ENCODE measurements around the gene CDKN2B. TPM values are rescaled to one million over a fixed set of nuclear protein-coding genes. Genes with fewer than 3 reads are reported as not detected.

CDKN2B gene
- total RNA-seq, 4 donors from 2014 or later, result 4.5 to 25.1 (median 15.6) TPM

DNA sequence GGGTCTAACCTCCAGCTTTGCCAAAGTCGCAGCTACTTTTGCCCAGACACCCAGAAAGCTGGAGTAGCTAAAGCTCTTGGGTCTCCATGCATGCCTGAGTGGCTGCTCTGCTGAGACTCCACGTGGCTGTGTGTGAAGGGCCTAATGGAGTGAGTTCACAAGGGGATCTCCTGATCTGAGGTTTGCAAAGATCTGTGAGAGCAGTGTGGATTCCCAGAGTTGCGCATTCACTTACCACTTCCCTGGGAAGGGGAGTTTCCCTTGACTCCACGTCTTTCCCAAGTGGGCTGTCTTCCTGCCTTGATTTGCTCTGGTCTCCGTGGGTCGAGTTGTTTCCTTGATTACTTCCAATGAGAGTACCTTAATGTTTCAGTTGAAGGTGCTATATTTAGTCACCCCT is 17.6 kb upstream of the CDKN2B start:
- H3K4me1 ChIP-seq, result no peaks in the 10 kb centered on the region
- ATAC-seq, result no peak
- TF ChIP-seq, protein P1, sequence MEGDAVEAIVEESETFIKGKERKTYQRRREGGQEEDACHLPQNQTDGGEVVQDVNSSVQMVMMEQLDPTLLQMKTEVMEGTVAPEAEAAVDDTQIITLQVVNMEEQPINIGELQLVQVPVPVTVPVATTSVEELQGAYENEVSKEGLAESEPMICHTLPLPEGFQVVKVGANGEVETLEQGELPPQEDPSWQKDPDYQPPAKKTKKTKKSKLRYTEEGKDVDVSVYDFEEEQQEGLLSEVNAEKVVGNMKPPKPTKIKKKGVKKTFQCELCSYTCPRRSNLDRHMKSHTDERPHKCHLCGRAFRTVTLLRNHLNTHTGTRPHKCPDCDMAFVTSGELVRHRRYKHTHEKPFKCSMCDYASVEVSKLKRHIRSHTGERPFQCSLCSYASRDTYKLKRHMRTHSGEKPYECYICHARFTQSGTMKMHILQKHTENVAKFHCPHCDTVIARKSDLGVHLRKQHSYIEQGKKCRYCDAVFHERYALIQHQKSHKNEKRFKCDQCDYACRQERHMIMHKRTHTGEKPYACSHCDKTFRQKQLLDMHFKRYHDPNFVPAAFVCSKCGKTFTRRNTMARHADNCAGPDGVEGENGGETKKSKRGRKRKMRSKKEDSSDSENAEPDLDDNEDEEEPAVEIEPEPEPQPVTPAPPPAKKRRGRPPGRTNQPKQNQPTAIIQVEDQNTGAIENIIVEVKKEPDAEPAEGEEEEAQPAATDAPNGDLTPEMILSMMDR (IDR thresholded peaks at IDR 0.05 in 4 of 5, conservative IDR thresholded peaks at IDR 0.05 in 1 of 5), result no peak
- TF ChIP-seq POLR2A (IDR thresholded peaks at IDR 0.05), result no peak
- H3K36me3 ChIP-seq, result no peaks in the 10 kb centered on the region
- in situ Hi-C loops (cut with MboI; ENCODE audit: low sequenced_read_pairs in 4 of 4), result no loop called here
- no peak overlapping the region for H3K4me3 ChIP-seq
- no peak for DNase-seq
- no peaks in the 10 kb centered on the region for H3K27me3 ChIP-seq
- H3K9me3 ChIP-seq, result no peaks in the 10 kb centered on the region
- intact Hi-C loops (cut with DNase I; ENCODE audit: low total_unique reads), result no loop called here
- no peak overlapping the region for H3K27ac ChIP-seq

DNA sequence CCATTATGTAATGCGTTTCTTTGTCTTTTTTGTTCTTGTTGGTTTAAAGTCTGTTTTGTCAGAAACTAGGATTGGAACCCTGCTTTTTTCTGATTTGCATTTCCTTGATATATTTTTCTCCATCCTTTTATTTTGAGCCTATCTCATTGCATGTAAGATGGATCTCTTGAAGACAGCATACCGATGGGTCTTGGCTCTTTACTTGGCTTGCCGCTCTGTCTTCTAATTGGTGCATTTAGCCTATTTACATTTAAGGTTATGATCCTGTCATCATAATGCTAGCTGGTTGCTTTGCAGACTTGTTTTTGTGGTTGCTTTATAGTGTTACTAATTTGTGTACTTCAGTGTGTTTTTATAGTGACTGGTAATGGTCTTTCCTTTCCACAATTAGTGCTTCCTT is 13.3 kb upstream of the CDKN2B start:
- in situ Hi-C loops (cut with MboI; ENCODE audit: low sequenced_read_pairs in 4 of 4), result loop anchor here in 3 of 4 donors (25.0 kb wide), 3 partner anchors 90 to 215 kb away; partner anchors contain the start of gene MTAP (in 1 of the 3)

DNA sequence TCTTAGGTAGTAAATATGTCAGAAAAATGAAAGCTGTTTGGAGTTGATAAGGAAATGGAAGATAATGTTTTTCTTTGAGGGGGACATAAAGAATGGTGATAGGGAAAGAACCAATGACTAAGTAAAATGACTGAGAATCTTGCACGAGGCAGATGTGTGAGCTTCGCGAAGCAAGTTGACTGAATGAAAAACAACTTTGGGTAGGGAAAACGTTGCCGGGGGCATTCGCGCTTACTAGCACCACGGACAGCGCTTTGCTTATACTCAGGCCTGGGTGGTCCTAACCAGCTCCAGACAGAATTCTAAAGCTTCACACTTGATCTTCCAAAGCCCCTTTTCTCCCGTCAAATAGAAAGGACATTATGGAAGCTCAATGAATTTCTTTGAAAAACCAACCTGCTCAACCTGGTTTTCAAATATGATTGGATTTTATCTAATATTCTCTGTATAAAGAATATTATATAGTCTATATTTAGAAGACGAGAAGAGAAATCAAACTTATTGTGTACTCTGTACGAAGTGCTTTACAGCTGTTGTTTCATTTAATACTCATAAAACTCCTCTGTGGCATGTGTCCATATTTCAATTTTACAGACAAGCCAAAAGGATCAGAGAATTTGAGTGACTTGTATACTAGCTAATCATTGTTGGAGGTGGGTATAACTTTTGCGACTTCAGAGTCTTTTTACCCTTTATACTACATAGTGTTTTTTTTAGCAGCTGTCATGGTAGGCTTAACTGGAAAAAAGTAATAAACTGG is 1.9 kb upstream of the CDKN2B start:
- in situ Hi-C loops (cut with MboI; ENCODE audit: low sequenced_read_pairs in 4 of 4) (loop anchor here in 3 of 4 donors (10.0 to 25.0 kb wide), 4 partner anchors 101 to 226 kb away; partner anchors contain the start of gene MTAP (in 1 of the 3)), intact Hi-C loops (cut with DNase I; ENCODE audit: low total_unique reads) (no loop called here)
- Histone ChIP-seq H3K27me3 (peaks cover 0 to 9% (median 0%) of the 10 kb centered on the region in 3 donors), H3K4me3 (no peak overlapping the region), H3K27ac (no peak overlapping the region), H3K36me3 (no peaks in the 10 kb centered on the region), H3K4me1 (peaks cover 15% of the 10 kb centered on the region in 2 donors), H3K9me3 (no peaks in the 10 kb centered on the region)
- no peak for ATAC-seq
- TF ChIP-seq, protein P1 (IDR thresholded peaks at IDR 0.05 in 4 of 5, conservative IDR thresholded peaks at IDR 0.05 in 1 of 5), result no peak
- TF ChIP-seq POLR2A (IDR thresholded peaks at IDR 0.05), result no peak
- DNase-seq, result no peak

More for the DNA sequence above, 13.3 kb upstream of the CDKN2B start:
- intact Hi-C loops (cut with DNase I; ENCODE audit: low total_unique reads), result no loop called here
- Histone ChIP-seq H3K9me3 (no peaks in the 10 kb centered on the region), H3K4me3 (no peak overlapping the region), H3K4me1 (no peaks in the 10 kb centered on the region), H3K27ac (no peak overlapping the region), H3K36me3 (no peaks in the 10 kb centered on the region), H3K27me3 (no peaks in the 10 kb centered on the region)
- DNase-seq (no peak), ATAC-seq (no peak)
- TF ChIP-seq POLR2A (IDR thresholded peaks at IDR 0.05), result no peak
- TF ChIP-seq, protein P1 (IDR thresholded peaks at IDR 0.05 in 4 of 5, conservative IDR thresholded peaks at IDR 0.05 in 1 of 5), result no peak

DNA sequence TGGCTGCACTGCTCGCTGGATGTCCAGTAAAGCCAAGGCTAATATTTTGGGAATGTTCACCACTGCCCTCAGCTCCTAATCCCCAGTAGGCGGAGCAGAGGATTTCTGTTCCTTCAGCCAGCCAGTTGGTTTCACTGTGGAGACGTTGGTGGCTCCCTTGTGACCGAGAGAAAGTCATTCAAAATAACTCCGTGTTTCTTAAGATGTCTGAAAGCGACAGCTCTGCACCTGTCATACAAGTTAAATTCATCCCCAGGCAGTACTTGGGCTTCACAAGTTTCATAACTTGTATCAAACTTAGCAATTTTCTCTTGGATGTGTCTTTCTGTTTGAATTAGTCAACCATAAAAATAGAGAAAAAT is 382 bp upstream of the CDKN2B start:
- ATAC-seq (no peak), DNase-seq (no peak)
- H3K36me3 ChIP-seq, result peaks cover 0 to 8% of the 10 kb centered on the region in 2 donors
- peak overlapping the region; percentile 68 to 87 (median 75) for H3K4me3 ChIP-seq
- in situ Hi-C loops (cut with MboI; ENCODE audit: low sequenced_read_pairs in 4 of 4) (loop anchor here (5.0 to 25.0 kb wide), 5 partner anchors 103 to 228 kb away; partner anchors contain the start of gene MTAP (in 1 of the 4)), intact Hi-C loops (cut with DNase I; ENCODE audit: low total_unique reads) (loop anchor here (1.0 to 2.0 kb wide), 6 partner anchors 15 to 196 kb away; partner anchors contain the start of genes CDKN2A and CDKN2B-AS1)
- no peaks in the 10 kb centered on the region for H3K9me3 ChIP-seq
- peaks cover 15% of the 10 kb centered on the region in 2 donors for H3K4me1 ChIP-seq
- H3K27ac ChIP-seq, result peak overlapping the region; percentile 87 to 94 (median 88)
- no peak for TF ChIP-seq POLR2A (IDR thresholded peaks at IDR 0.05)
- TF ChIP-seq, protein P1 (IDR thresholded peaks at IDR 0.05 in 4 of 5, conservative IDR thresholded peaks at IDR 0.05 in 1 of 5), result no peak
- H3K27me3 ChIP-seq, result peaks cover 0 to 22% (median 0%) of the 10 kb centered on the region in 3 donors
